Motor neuron (in vitro differentiated cells): ENCODE measurements around the gene SIRPA. TPM values are rescaled to one million over a fixed set of nuclear protein-coding genes. Genes with fewer than 3 reads are reported as not detected.
"Not testable (repeated sequence)": the region's sequence is repeated elsewhere in the genome, so short reads cannot be mapped to it uniquely, and the experiment has no call there.

Experiments used
- ATAC-seq, 8 experiments: fragments of 200-7000 bp; cut with Tn5 transposase; replicated peaks in 6 of 8; 2 replicates each; pipeline ENCODE4 v1.8.0; 2021; ENCODE audit warnings: mild to moderate bottlenecking in 8 of 8, moderate library complexity in 8 of 8
- H3K27ac ChIP-seq, 2 donors: fragments of 250-450 bp; sonication (Bioruptor Pico); 2 replicates each; pipeline ENCODE4 v1.9.0; 2021; ENCODE audit warnings: antibody characterized with exemption in 2 of 2, mild to moderate bottlenecking in 2 of 2, moderate library complexity in 1 of 2
- H3K4me1 ChIP-seq, 2 donors: fragments of 250-450 bp; sonication (Bioruptor Pico); replicated peaks in 1 of 2; 2 replicates each; pipeline ENCODE4 v1.6.1; 2021; ENCODE audit warnings: antibody characterized with exemption in 2 of 2, mild to moderate bottlenecking in 2 of 2, moderate library complexity in 1 of 2
- H3K4me3 ChIP-seq, 5 donors: fragments of 250-450 bp; sonication (Bioruptor Pico); 2 replicates each; pipeline ENCODE4 v1.9.0; 2021; ENCODE audit warnings: antibody characterized with exemption in 5 of 5, mild to moderate bottlenecking in 5 of 5, moderate library complexity in 4 of 5
- WGBS, 10 experiments: fragments of 450-650 bp; shearing (Covaris generic); methylation state at CpG; one replicate each; pipeline ENCODE4 v1.0.0; 2022; 5-methylcytosine and 5-hydroxymethylcytosine counted together
- in situ Hi-C, 9 experiments: fragments of 400-800 bp; cut with MboI; loops; one replicate each; pipeline ENCODE4 v1.15.0; 2021; ENCODE audit warnings: low sequenced_read_pairs in 9 of 9, low pct_unique_long_range_greater_than_20kb in 2 of 9; ENCODE audit not compliant: unreplicated experiment in 9 of 9
- total RNA-seq, 8 experiments: library from RNA; unstranded; fragments of 300-600 nt; gene quantifications; 2 replicates each; pipeline versions ENCODE4 v1.2.3 to v1.2.4, GENCODE V29; 2022

The SIRPA gene
- total RNA-seq, 8 experiments from 2014 or later: 1.7 to 47.3 (median 2.4) TPM

DNA sequence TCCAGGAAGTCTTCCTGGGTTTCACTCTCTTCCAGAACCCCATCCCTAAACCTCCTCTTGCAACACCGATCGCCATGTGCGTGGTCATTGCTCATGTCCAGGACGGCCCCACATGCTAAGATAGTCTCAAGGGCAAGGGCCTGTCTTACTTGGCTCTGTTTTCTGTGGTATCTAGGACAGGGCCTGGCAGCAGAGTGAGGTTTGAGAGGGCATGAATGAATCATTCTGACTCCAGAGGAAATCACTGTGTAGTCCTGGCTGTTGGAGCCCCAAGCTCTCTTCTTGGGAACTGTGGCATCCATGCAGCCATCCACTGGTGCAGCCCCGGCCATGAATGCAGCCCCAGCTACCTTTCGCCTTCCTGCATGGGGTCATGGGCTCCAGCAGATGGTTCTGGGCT lies 12.4 kb downstream of the SIRPA start:
- in situ Hi-C loops: no loop called here
- Histone ChIP-seq H3K27ac (no peak overlapping the region), H3K4me1 (no peaks in the 10 kb centered on the region), H3K4me3 (no peak overlapping the region)
- ATAC-seq: no peak
- 73 to 100% (median 90%) methylated on average over 2 to 6 of the region's 6 CpGs; no CpG with 5 or more reads in 4 of the 10 experiments for WGBS, 10 experiments

DNA sequence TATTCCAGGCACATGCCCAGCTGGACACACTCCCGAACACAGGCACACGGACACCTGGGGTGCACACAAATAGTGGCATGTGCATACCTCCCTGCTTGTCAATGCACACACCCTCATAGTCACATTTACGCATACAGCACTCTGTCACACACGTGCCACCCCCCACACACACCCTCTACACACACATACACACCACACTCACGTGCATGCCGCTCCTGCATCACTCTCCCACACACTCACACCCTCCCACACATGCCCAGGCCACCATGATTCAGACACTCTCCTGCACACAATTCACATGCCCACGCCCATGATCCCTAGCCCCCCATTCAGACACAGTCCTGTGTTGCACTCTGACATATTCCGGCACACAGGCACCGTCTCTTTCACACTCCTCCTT lies 13.0 kb downstream of the SIRPA start:
- WGBS, 10 experiments: 0 to 100% (median 81%) methylated on average over 1 to 8 of the region's 9 CpGs; no CpG with 5 or more reads in 3 of the 10 experiments
- peak in 2 of 8 experiments; percentile 7 to 20 for ATAC-seq
- in situ Hi-C loops: no loop called here
- Histone ChIP-seq H3K4me3 (no peak overlapping the region), H3K27ac (no peak overlapping the region), H3K4me1 (no peaks in the 10 kb centered on the region)

DNA sequence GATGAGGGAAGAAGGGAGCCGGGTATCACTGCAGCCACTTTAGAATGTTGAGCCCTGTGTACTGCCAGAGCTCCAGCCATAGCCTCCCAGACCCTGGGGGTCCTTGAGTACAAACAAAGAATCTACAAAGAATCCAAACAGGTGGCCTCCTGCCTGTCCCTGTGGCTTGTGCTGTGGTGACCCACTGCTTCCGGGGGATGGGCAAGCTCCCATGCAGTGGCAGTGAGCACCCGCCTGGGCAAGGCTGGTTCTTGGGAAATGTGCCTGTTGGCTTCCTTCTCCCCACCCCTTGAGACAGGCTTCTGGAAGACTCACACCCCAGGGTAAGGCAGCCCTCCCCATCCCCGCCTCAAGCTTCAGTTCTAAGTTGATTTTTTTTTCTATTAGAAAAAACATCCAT lies 13.9 kb downstream of the SIRPA start:
- WGBS, 10 experiments: 47 to 100% (median 65%) methylated on average over 1 to 2 of the region's 4 CpGs; no CpG with 5 or more reads in 6 of the 10 experiments
- H3K4me3 ChIP-seq: no peak overlapping the region
- no peak overlapping the region for H3K27ac ChIP-seq
- no peak for ATAC-seq
- in situ Hi-C loops: no loop called here
- H3K4me1 ChIP-seq: no peaks in the 10 kb centered on the region

DNA sequence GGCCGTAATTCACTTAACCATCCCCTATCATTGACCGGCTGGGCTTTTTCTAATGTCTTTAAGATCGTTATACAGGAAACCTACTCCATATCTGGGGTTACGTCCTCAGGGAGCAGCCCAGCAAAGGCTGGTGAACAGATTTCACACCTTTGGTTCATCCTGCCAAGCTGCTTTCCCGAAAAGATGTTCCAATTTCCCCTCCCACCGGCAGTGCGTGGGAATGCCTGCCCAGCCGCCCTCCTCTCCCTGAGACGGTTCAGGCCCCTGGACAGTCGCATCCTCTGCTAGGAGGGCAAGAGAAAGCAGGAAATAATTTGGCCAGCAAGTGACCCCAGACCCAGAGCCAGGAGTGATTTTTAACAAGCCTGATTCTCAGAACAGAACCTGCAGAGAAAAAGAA lies 16.3 kb downstream of the SIRPA start:
- no peak overlapping the region for H3K4me3 ChIP-seq
- 67 to 100% (median 89%) methylated on average over 1 to 9 of the region's 10 CpGs; no CpG with 5 or more reads in 1 of the 10 experiments for WGBS, 10 experiments
- H3K4me1 ChIP-seq: no peaks in the 10 kb centered on the region
- ATAC-seq: no peak
- no peak overlapping the region for H3K27ac ChIP-seq
- in situ Hi-C loops: no loop called here

DNA sequence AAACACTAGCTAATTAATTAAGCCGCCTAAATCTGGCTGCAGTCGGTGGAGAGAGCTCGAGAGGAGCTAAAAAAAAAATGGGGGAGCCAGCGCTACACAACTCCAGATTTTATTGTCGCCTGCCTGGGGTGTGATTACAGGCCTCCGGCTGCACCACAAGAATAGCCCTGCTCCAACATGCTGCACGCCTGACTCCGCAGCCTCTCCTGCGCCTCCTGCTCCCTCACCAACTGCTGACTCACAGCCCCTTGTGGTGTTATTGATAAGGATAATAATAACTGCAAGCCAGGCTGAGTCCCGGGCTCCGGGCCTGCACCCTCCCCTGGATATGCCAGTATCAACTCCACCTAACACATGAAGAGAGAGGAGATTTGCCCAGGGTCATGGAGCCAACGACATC lies 16.8 kb downstream of the SIRPA start:
- Histone ChIP-seq H3K27ac (no peak overlapping the region), H3K4me3 (no peak overlapping the region), H3K4me1 (no peaks in the 10 kb centered on the region)
- in situ Hi-C loops: no loop called here
- WGBS, 10 experiments: 54 to 93% (median 80%) methylated on average over 2 to 10 of the region's 12 CpGs
- no peak for ATAC-seq

DNA sequence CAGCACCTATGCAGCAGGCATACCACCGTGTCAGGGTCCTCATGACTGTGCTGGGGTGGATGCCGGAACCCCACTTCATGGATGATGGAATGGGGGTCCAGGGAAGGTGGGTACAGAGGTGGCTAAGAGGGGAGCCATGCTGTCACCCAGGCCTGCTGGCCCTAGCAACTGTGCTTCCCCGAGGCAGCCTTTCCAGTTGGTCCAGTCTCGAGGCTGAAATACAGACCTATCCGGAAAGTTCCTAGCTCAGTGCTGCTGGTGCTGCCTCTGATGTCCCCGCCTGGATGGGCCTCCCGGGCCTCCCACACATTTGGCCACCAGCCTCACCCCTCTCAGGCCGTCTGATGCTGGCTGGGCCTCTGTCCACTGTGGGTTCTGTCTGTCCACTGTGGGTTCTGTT lies 17.4 kb downstream of the SIRPA start:
- H3K4me3 ChIP-seq: no peak overlapping the region
- in situ Hi-C loops: no loop called here
- 31 to 95% (median 80%) methylated on average over 1 to 6 of the region's 8 CpGs; no CpG with 5 or more reads in 3 of the 10 experiments for WGBS, 10 experiments
- no peaks in the 10 kb centered on the region for H3K4me1 ChIP-seq
- no peak overlapping the region for H3K27ac ChIP-seq
- no peak for ATAC-seq

DNA sequence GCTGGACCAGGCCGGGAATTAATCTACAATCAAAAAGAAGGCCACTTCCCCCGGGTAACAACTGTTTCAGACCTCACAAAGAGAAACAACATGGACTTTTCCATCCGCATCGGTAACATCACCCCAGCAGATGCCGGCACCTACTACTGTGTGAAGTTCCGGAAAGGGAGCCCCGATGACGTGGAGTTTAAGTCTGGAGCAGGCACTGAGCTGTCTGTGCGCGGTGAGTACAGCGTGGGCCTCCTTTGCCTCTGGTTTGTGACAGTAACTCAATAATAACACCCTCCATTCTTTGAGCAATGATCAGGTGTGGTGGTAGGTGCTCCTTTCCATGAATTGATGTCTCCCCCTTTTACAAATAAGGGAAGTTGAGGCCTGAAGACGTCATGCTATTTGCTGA lies 20.0 kb downstream of the SIRPA start:
- in situ Hi-C loops, ATAC-seq, H3K4me1 ChIP-seq, H3K4me3 ChIP-seq, H3K27ac ChIP-seq: not testable (repeated sequence)
- 0 to 100% (median 79%) methylated on average over 1 to 7 of the region's 12 CpGs; no CpG with 5 or more reads in 5 of the 10 experiments for WGBS, 10 experiments

DNA sequence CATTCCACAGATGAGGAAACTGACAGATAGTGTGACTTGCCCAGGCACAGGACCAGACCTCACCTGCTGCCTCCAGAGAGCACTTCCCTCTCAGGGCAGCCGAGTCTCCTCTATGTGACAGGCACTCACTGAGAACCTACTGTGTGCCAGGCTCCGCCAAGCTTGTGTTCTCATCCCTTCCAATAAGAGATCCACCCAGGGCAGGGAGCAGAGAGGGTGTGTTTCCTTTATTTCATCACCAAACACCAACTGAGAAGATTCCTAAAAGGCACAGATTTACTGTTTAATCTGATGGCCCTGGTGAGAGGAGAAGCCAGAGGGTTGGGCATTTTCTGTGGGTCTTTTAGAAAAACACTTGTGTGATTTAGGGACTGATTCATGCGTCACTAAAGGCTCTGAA lies 20.5 kb downstream of the SIRPA start:
- Histone ChIP-seq H3K4me3 (no peak overlapping the region), H3K4me1 (no peaks in the 10 kb centered on the region), H3K27ac (no peak overlapping the region)
- in situ Hi-C loops: no loop called here
- ATAC-seq: peak in 2 of 8 experiments; percentile 59 to 74
- 33 to 100% (median 90%) methylated on average over 1 to 3 of the region's 3 CpGs; no CpG with 5 or more reads in 3 of the 10 experiments for WGBS, 10 experiments

DNA sequence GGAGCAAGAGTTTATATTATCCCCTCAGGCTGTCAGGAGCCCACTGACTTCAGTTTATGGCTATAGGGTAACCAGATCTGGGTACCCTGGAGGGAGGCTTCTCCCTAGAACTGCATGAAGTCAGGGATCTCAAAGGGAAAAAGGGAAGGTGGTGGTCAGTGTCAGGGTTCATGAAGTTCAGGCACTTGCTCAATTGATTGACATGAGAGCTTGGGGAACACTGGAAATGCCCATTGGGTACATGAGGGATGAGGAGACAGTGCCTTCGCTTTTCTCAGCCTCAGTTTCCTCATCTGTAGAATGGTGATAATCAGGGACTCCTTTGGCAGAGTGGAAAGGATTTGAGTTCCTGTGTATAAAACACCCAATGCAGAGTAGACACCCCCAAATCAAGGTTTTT lies 22.6 kb downstream of the SIRPA start:
- Histone ChIP-seq H3K4me3 (no peak overlapping the region), H3K4me1 (no peaks in the 10 kb centered on the region), H3K27ac (no peak overlapping the region)
- in situ Hi-C loops: no loop called here
- ATAC-seq: no peak
- 80 to 100% (median 100%) methylated on average over 1 of the region's 1 CpG; no CpG with 5 or more reads in 5 of the 10 experiments for WGBS, 10 experiments

DNA sequence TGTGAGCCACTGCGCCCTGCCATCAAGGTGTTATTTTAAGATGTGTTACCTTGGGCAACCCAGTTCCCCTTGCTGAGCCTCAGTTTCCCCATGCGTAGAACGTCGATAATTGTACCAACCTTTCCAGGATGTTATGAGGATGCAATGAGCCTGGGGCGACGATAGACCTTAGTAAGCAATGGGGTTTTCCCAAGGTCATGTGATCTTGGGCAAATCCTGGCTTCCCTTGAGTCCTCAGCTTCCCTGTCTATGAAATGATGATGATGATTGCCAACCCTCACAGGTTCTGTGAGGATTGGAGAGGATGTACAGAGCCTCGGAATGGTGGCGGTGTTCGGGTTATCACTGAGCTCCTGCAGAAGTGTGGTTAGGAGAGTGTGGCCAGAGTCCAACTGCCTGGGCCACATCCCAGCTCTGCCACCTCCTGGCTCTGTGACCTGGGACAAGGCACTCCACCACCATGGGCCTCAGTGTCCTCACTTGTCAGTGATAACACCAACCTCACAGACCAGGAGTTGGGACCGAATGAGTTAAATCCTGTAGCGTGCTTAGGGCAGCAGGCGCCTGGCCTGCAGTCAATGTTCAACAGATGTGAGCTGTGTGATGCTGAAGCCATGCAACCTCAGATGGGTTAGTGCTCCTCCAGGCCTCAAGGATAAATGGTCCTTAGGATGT lies 23.4 kb downstream of the SIRPA start:
- ATAC-seq: no peak
- Histone ChIP-seq H3K4me1 (no peaks in the 10 kb centered on the region), H3K27ac (no peak overlapping the region), H3K4me3 (no peak overlapping the region)
- WGBS, 10 experiments: 66 to 100% (median 84%) methylated on average over 2 to 8 of the region's 12 CpGs; no CpG with 5 or more reads in 2 of the 10 experiments
- in situ Hi-C loops: no loop called here

DNA sequence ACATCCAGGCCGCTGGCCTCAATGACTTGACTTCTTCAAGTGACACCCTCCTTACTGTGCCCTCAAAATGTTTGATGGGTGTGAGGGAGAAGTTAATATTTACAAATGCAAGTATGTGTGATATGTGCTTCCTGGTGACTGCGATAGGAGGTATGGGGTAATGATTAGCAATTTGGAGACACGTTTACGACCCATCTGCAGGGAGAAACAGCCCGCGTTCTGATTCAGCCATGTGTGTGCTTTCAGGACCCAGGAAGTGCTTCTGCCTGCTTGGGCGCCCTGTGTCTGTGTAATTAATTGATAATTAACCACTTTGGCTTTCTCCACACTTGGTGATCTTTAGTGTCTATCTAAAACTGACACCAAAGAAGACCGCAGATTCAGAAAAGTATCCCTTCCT lies 25.0 kb downstream of the SIRPA start:
- ATAC-seq: peak in 2 of 8 experiments; percentile 18 to 50
- WGBS, 10 experiments: 0 to 80% (median 47%) methylated on average over 1 to 8 of the region's 8 CpGs; no CpG with 5 or more reads in 3 of the 10 experiments
- no peak overlapping the region for H3K27ac ChIP-seq
- H3K4me3 ChIP-seq: no peak overlapping the region
- in situ Hi-C loops: no loop called here
- H3K4me1 ChIP-seq: no peaks in the 10 kb centered on the region

DNA sequence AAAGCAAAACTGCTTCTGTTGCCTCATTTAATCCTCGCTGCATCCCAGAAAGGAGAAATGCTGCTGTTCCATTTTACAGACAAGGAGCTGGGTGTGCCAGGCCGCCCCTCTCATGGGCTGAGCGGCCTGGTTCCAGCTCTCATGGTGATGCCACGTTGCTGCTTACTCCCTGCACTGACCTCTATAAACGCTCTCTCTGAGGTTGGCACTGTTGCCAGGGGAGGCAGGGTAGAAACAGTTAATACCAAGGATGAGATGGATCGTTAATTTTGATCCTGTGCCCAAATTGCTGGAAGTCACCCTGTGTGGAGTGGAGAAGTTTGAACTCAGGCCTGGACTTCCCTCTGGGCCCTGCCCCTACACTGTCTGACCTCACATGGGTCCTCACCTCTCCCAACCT lies 25.6 kb downstream of the SIRPA start:
- in situ Hi-C loops: no loop called here
- Histone ChIP-seq H3K4me1 (no peaks in the 10 kb centered on the region), H3K4me3 (no peak overlapping the region), H3K27ac (no peak overlapping the region)
- WGBS, 10 experiments: 8 to 100% (median 76%) methylated on average over 1 to 6 of the region's 6 CpGs; no CpG with 5 or more reads in 4 of the 10 experiments
- peak in 1 of 8 experiments; percentile 10 for ATAC-seq

DNA sequence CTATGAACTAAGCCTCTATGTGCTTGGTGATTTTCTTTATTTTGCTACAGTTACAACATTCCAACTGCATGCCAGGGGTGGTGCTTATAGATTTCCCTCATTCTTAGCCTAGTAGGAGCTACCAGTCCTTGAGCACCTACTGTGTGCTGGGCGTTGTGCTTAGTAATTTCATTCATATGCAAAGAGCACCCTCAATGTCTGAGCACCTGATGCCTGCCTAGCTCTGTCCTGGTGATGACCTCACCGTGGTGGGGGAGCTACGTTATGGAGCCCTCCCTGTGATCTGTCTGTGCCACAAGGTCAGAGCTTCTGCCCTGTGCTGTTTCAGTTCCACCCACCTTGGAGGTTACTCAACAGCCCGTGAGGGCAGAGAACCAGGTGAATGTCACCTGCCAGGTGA lies 26.8 kb downstream of the SIRPA start:
- ATAC-seq, in situ Hi-C loops, H3K4me3 ChIP-seq, H3K4me1 ChIP-seq, H3K27ac ChIP-seq: not testable (repeated sequence)
- WGBS, 10 experiments: 92% methylated on average over 2 of the region's 4 CpGs; no CpG with 5 or more reads in 9 of the 10 experiments

DNA sequence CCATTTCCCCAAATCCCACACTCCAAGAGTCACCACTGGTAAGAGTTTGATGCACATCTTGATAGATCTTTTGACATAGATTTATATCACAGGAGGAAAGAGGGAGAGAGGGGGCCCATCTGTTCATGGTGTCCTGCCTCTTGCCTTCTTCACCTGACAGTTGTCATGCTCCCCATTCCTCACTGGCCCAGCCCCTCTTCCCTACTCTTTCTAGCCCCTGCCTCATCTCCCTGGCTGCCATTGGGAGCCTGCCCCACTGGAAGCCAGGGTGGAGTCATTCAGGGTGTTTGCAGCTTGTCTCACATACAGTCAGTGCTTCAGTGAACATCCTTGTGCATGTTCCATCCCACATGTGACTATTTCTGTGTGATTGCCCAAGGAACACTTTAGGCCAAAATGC lies 27.6 kb downstream of the SIRPA start:
- no peak for ATAC-seq
- Histone ChIP-seq H3K4me3 (no peak overlapping the region), H3K27ac (no peak overlapping the region), H3K4me1 (no peaks in the 10 kb centered on the region)
- in situ Hi-C loops: no loop called here
